GM23338 (cell line): ENCODE data around the gene DGKB. TPM values are rescaled to one million over a fixed set of nuclear protein-coding genes. Genes with fewer than 3 reads are reported as not detected.

ENCODE experiments used
- ATAC-seq: fragments of 200-7000 bp; cut with Tn5 transposase; 3 replicates; pipeline ENCODE4 v1.9.1; 2020
- DNase-seq: peaks from one replicate; pipeline ENCODE4 v3.0.0-alpha.2; 2015; ENCODE audit warnings: low spot score
- H2AFZ ChIP-seq: fragments of 200-600 bp; sonication (generic); 2 replicates; pipeline ENCODE4 v1.8.0; 2016; ENCODE audit warnings: antibody characterized with exemption, mild to moderate bottlenecking, moderate library complexity
- H3F3A ChIP-seq: fragments of 200-600 bp; sonication (generic); replicated peaks from 2 replicates; pipeline ENCODE4 v1.8.0; 2017; ENCODE audit warnings: antibody characterized with exemption, mixed run types, low read depth
- H3K27ac ChIP-seq: fragments of 200-600 bp; sonication (generic); 2 replicates; pipeline ENCODE4 v1.6.1; 2016; ENCODE audit warnings: low read depth
- H3K27me3 ChIP-seq: fragments of 200-600 bp; sonication (generic); 2 replicates; pipeline ENCODE4 v1.8.0; 2016; ENCODE audit warnings: mild to moderate bottlenecking, mixed run types, moderate library complexity; ENCODE audit not compliant: insufficient read depth
- H3K36me3 ChIP-seq: fragments of 200-600 bp; sonication (generic); 2 replicates; pipeline ENCODE4 v1.8.0; 2016; ENCODE audit warnings: mild to moderate bottlenecking; ENCODE audit not compliant: insufficient read depth
- H3K4me1 ChIP-seq: fragments of 200-600 bp; sonication (generic); 2 replicates; pipeline ENCODE4 v1.8.0; 2016; ENCODE audit warnings: mild to moderate bottlenecking, moderate library complexity; ENCODE audit not compliant: insufficient read depth
- H3K4me2 ChIP-seq: fragments of 200-600 bp; sonication (generic); 2 replicates; pipeline ENCODE4 v1.7.1; 2017; ENCODE audit warnings: mixed run types
- H3K4me3 ChIP-seq: fragments of 200-600 bp; sonication (generic); 2 replicates; pipeline ENCODE4 v1.6.1; 2016; ENCODE audit warnings: mixed run types
- H3K79me2 ChIP-seq: fragments of 200-600 bp; sonication (generic); replicated peaks from 2 replicates; pipeline ENCODE4 v1.8.0; 2017; ENCODE audit warnings: mild to moderate bottlenecking; ENCODE audit not compliant: insufficient read depth
- H3K9me2 ChIP-seq: fragments of 200-600 bp; sonication (generic); 2 replicates; pipeline ENCODE4 v1.8.0; 2017; ENCODE audit not compliant: insufficient read depth
- H4K20me1 ChIP-seq: fragments of 200-600 bp; sonication (generic); replicated peaks from 2 replicates; pipeline ENCODE4 v1.8.0; 2017; ENCODE audit warnings: mild to moderate bottlenecking; ENCODE audit not compliant: insufficient read depth
- H3K27ac Mint-ChIP-seq: 2 replicates; pipeline ENCODE4 v1.8.0; 2020; ENCODE audit warnings: inconsistent platforms, mild to moderate bottlenecking, moderate library complexity, mixed read lengths
- H3K27me3 Mint-ChIP-seq: 3 replicates; pipeline ENCODE4 v1.8.0; 2022; ENCODE audit warnings: low read depth, mild to moderate bottlenecking, moderate library complexity, mixed read lengths, inconsistent platforms; ENCODE audit not compliant: insufficient read depth, poor library complexity
- H3K36me3 Mint-ChIP-seq: 3 replicates; pipeline ENCODE4 v1.8.0; 2021; ENCODE audit warnings: low read depth, mild to moderate bottlenecking, inconsistent platforms, moderate library complexity, mixed read lengths
- H3K4me1 Mint-ChIP-seq: 3 replicates; pipeline ENCODE4 v1.8.0; 2020; ENCODE audit warnings: mild to moderate bottlenecking, inconsistent platforms, mixed read lengths
- H3K4me3 Mint-ChIP-seq: 3 replicates; pipeline ENCODE4 v1.8.0; 2021; ENCODE audit warnings: moderate library complexity, mild to moderate bottlenecking, inconsistent platforms, mixed read lengths
- H3K9me3 Mint-ChIP-seq: 3 replicates; pipeline ENCODE4 v1.8.0; 2020; ENCODE audit warnings: moderate library complexity, mild to moderate bottlenecking, inconsistent platforms, mixed read lengths
- CREB1 ChIP-seq: fragments of 250-450 bp; sonication (Bioruptor Pico); IDR thresholded peaks from 2 replicates; pipeline ENCODE4 v1.5.0; 2020; ENCODE audit warnings: low read depth, mild to moderate bottlenecking, moderate library complexity
- CTCF ChIP-seq, 2 experiments: fragments of 200-600 bp in 1 of 2; sonication (generic) in 1 of 2; conservative IDR thresholded peaks; 2 replicates each; pipeline versions ENCODE4 v1.5.1 to v1.6.1; 2016 to 2017; ENCODE audit warnings: antibody characterized with exemption in 2 of 2, low read depth in 2 of 2, mild to moderate bottlenecking in 2 of 2, moderate library complexity in 1 of 2
- ETS1 ChIP-seq: IDR thresholded peaks from 2 replicates; pipeline ENCODE4 v1.6.1; 2016; ENCODE audit warnings: antibody characterized with exemption
- EZH2 ChIP-seq: fragments of 200-600 bp; sonication (generic); IDR thresholded peaks from one replicate; pipeline ENCODE4 v1.8.0; 2017; ENCODE audit warnings: antibody characterized with exemption, mild to moderate bottlenecking, low read depth; ENCODE audit not compliant: unreplicated experiment
- JUNB ChIP-seq: IDR thresholded peaks from one replicate; pipeline ENCODE4 v1.6.1; 2016; ENCODE audit warnings: antibody characterized with exemption; ENCODE audit not compliant: unreplicated experiment
- POLR2AphosphoS5 ChIP-seq: IDR thresholded peaks from 2 replicates; pipeline ENCODE4 v1.6.1; 2016; ENCODE audit warnings: antibody characterized with exemption, low read depth
- STAT1 ChIP-seq: IDR thresholded peaks from one replicate; pipeline ENCODE4 v1.6.1; 2016; ENCODE audit warnings: antibody characterized with exemption; ENCODE audit not compliant: unreplicated experiment
- ZNF114 ChIP-seq: fragments of 250-450 bp; sonication (Bioruptor Pico); IDR thresholded peaks from 2 replicates; pipeline ENCODE4 v1.5.0; 2020; ENCODE audit warnings: mild to moderate bottlenecking, moderate library complexity
- ZNF331 ChIP-seq: fragments of 250-450 bp; sonication (Bioruptor Pico); IDR thresholded peaks from 2 replicates; pipeline ENCODE4 v1.5.0; 2020; ENCODE audit warnings: low read depth, mild to moderate bottlenecking, moderate library complexity
- ZNF462 ChIP-seq: fragments of 250-450 bp; sonication (Bioruptor Pico); IDR thresholded peaks from 2 replicates; pipeline ENCODE4 v1.5.0; 2020; ENCODE audit warnings: mild to moderate bottlenecking, moderate library complexity
- polyA plus RNA-seq: library from polyadenylated mRNA; unstranded; fragments of >200 nt; fragmentation: Nextera tagmentation; extraction: Ambion mirVana; gene quantifications from 2 replicates; pipeline ENCODE4 v1.2.1, GENCODE V29; 2016
- total RNA-seq: library from RNA; depleted of rRNA; stranded (reverse); fragments of >200 nt; shearing (Covaris generic); gene quantifications from 2 replicates; pipeline ENCODE4 v1.2.3, GENCODE V29; 2014

DGKB gene
- total and polyA plus RNA-seq, 2 experiments from 2014 or later, result 4.8 to 11.5 TPM

- H3K27me3 Mint-ChIP-seq, result peaks cover 2% of the 10 kb centered on the region
- H3K27me3 ChIP-seq, result no peaks in the 10 kb centered on the region
- H3K9me2 ChIP-seq, result no peaks in the 10 kb centered on the region
- H3K4me2 ChIP-seq, result no peak overlapping the region
- DNase-seq, result no peak
- no peaks in the 10 kb centered on the region for H3K36me3 ChIP-seq
- H3K4me3 ChIP-seq, result no peak overlapping the region
- H3K9me3 Mint-ChIP-seq, result no peaks in the 10 kb centered on the region
- H3F3A ChIP-seq, result no peaks in the 10 kb centered on the region
- H3K79me2 ChIP-seq, result no peaks in the 10 kb centered on the region
- no peaks in the 10 kb centered on the region for H3K36me3 Mint-ChIP-seq
- no peak overlapping the region for H2AFZ ChIP-seq
- no peak overlapping the region for H3K4me3 Mint-ChIP-seq
- no peak for ATAC-seq
- no peak overlapping the region for H3K27ac ChIP-seq
- H3K4me1 ChIP-seq, result no peaks in the 10 kb centered on the region
- no peaks in the 10 kb centered on the region for H4K20me1 ChIP-seq
- peaks cover 15% of the 10 kb centered on the region for H3K4me1 Mint-ChIP-seq
- no peak overlapping the region for H3K27ac Mint-ChIP-seq
- TF ChIP-seq CREB1 (CRISPR knock-in tag) (no peak), EZH2 (no peak), STAT1 (no peak), ZNF114 (CRISPR knock-in tag) (no peak), JUNB (no peak), ETS1 (no peak), CTCF (conservative IDR thresholded peaks at IDR 0.05; ENCODE audit: low read depth in 2 of 2) (no peak)
These were observed 135.8 kb downstream of the DGKB start for GRCh38 chr7:14766747-14767146.

GRCh38 chr7:14765731-14766130 is 136.8 kb downstream of the DGKB start:
- Histone ChIP-seq H4K20me1 (no peaks in the 10 kb centered on the region), H3K36me3 (no peaks in the 10 kb centered on the region), H3K27ac (no peak overlapping the region), H3K9me2 (no peaks in the 10 kb centered on the region), H2AFZ (no peak overlapping the region), H3K4me3 (no peak overlapping the region), H3K79me2 (no peaks in the 10 kb centered on the region), H3F3A (no peaks in the 10 kb centered on the region), H3K4me2 (no peak overlapping the region), H3K4me1 (no peaks in the 10 kb centered on the region), H3K27me3 (no peaks in the 10 kb centered on the region)
- H3K36me3 Mint-ChIP-seq, result no peaks in the 10 kb centered on the region
- peaks cover 17% of the 10 kb centered on the region for H3K4me1 Mint-ChIP-seq
- H3K9me3 Mint-ChIP-seq, result no peaks in the 10 kb centered on the region
- no peak overlapping the region for H3K4me3 Mint-ChIP-seq
- no peak for ATAC-seq
- peaks cover 3% of the 10 kb centered on the region for H3K27me3 Mint-ChIP-seq
- no peak for DNase-seq
- no peak overlapping the region for H3K27ac Mint-ChIP-seq
- no peak for TF ChIP-seq EZH2
- no peak for TF ChIP-seq ZNF462 (CRISPR knock-in tag)
- no peak for TF ChIP-seq CREB1 (CRISPR knock-in tag)
- TF ChIP-seq JUNB, result no peak
- no peak for TF ChIP-seq ZNF331 (CRISPR knock-in tag)
- TF ChIP-seq POLR2AphosphoS5, result no peak
- TF ChIP-seq ZNF114 (CRISPR knock-in tag), result no peak
